ENCODE data around the gene NFAM1. TPM values are rescaled to one million over a fixed set of nuclear protein-coding genes. Genes with fewer than 3 reads are reported as not detected.

NFAM1 gene
- total and polyA plus RNA-seq, 11 donors, result 0.33 to 13.5 (median 1.2) TPM

- H3K36me3 ChIP-seq, result no peaks in the 10 kb centered on the region
- intact Hi-C loops (cut with DNase I), result loop anchor here in 9 of 10 donors (5.0 to 10.0 kb wide), 7 partner anchors 156 to 473 kb away; partner anchors contain the start of genes NDUFA6 (in 7 of the 9), SEPTIN3 (in 7 of the 9) and TCF20 (in 4 of the 9)
- peak overlapping the region in 5 of 12 donors; percentile 49 to 57 (median 56) for H3K4me3 ChIP-seq
- TF ChIP-seq POLR2A (IDR thresholded peaks at IDR 0.05), result no peak
- no peak for TF ChIP-seq CTCF (IDR thresholded peaks at IDR 0.05)
- DNase-seq, result no peak
- peaks cover 0 to 24% (median 3%) of the 10 kb centered on the region in 9 donors for H3K27me3 ChIP-seq
- H3K9me3 ChIP-seq, result no peaks in the 10 kb centered on the region
- WGBS, 4 donors, result 21 to 33% (median 27%) methylated on average over 12 of the region's 12 CpGs
- H3K27ac ChIP-seq, result peak overlapping the region in 1 of 12 donors; percentile 66
- peaks cover 0 to 72% (median 16%) of the 10 kb centered on the region in 12 donors for H3K4me1 ChIP-seq
- ATAC-seq, result no peak
Observed at GRCh38 chr22:42438293-42438650, 6.1 kb upstream of the NFAM1 start.

- peak overlapping the region in 2 of 12 donors; percentile 12 to 66 for H3K27ac ChIP-seq
- TF ChIP-seq CTCF (IDR thresholded peaks at IDR 0.05), result peak; percentile 86 to 98 (median 96)
- TF ChIP-seq POLR2A (IDR thresholded peaks at IDR 0.05), result no peak
- WGBS, 4 donors, result 1 to 4% (median 3%) methylated on average over 17 to 33 of the region's 33 CpGs
- ATAC-seq (peak; percentile 72 to 85 (median 84)), DNase-seq (peak; percentile 72 to 90 (median 78))
- H3K4me1 ChIP-seq, result peaks cover 0 to 76% (median 16%) of the 10 kb centered on the region in 12 donors
- peaks cover 0 to 25% (median 3%) of the 10 kb centered on the region in 9 donors for H3K27me3 ChIP-seq
- peak overlapping the region in 11 of 12 donors; percentile 3 to 57 (median 49) for H3K4me3 ChIP-seq
- intact Hi-C loops (cut with DNase I), result loop anchor here (1.0 to 10.0 kb wide), 10 partner anchors 155 to 473 kb away; partner anchors contain the start of genes NDUFA6 (in 9 of the 10), SEPTIN3 (in 7 of the 10) and TCF20 (in 4 of the 10)
- H3K36me3 ChIP-seq, result no peaks in the 10 kb centered on the region
- no peaks in the 10 kb centered on the region for H3K9me3 ChIP-seq
Observed at GRCh38 chr22:42437488-42438292, 5.5 kb upstream of the NFAM1 start.

GRCh38 chr22:42436404-42436803, 4.2 kb upstream of the NFAM1 start:
- 40 to 58% (median 43%) methylated on average over 4 to 7 of the region's 7 CpGs for whole genome bisulfite sequencing, 4 donors

More at GRCh38 chr22:42436404-42436803, 4.2 kb upstream of the NFAM1 start:
- no peaks in the 10 kb centered on the region for H3K36me3 ChIP-seq
- H3K27ac ChIP-seq, result peak overlapping the region in 2 of 12 donors; percentile 41 to 75
- intact Hi-C loops (cut with DNase I), result loop anchor here (2.0 to 10.0 kb wide), 9 partner anchors 154 to 472 kb away; partner anchors contain the start of genes NDUFA6 (in 9 of the 10), SEPTIN3 (in 7 of the 10) and TCF20 (in 4 of the 10)
- DNase-seq (no peak), ATAC-seq (no peak)
- peaks cover 0 to 35% (median 9%) of the 10 kb centered on the region in 9 donors for H3K27me3 ChIP-seq
- TF ChIP-seq CTCF (IDR thresholded peaks at IDR 0.05), result no peak
- no peak for TF ChIP-seq POLR2A (IDR thresholded peaks at IDR 0.05)
- peak overlapping the region in 1 of 12 donors; percentile 1 for H3K4me3 ChIP-seq
- peaks cover 0 to 80% (median 16%) of the 10 kb centered on the region in 12 donors for H3K4me1 ChIP-seq
- no peaks in the 10 kb centered on the region for H3K9me3 ChIP-seq
